PFSK-1 (cell line): ENCODE data around the gene EMILIN2.

ENCODE experiments used
- FOXP2 ChIP-seq: optimal IDR thresholded peaks from 2 replicates; pipeline ENCODE3; 2011; ENCODE audit warnings: borderline replicate concordance, control low read depth, inconsistent platforms; ENCODE audit not compliant: insufficient read depth; ENCODE audit errors: extremely low read length, extremely low read depth
- POLR2AphosphoS5 ChIP-seq: IDR thresholded peaks from 2 replicates; pipeline ENCODE4 v1.6.1; 2012; ENCODE audit warnings: low read depth, mild to moderate bottlenecking, control low read depth, low read length, moderate library complexity
- REST ChIP-seq, 2 experiments: IDR thresholded peaks; 2 replicates each; pipeline versions ENCODE4 v1.6.1 to v1.8.0; 2011 to 2012; ENCODE audit warnings: low read depth in 2 of 2, low read length in 2 of 2, control low read depth in 1 of 2, inconsistent platforms in 1 of 2, mild to moderate bottlenecking in 1 of 2, moderate library complexity in 1 of 2; ENCODE audit not compliant: insufficient read depth in 1 of 2
- SIN3A ChIP-seq: IDR thresholded peaks from 2 replicates; pipeline ENCODE4 v1.6.1; 2012; ENCODE audit warnings: mild to moderate bottlenecking, low read length, moderate library complexity, borderline replicate concordance; ENCODE audit not compliant: insufficient read depth
- TAF1 ChIP-seq: IDR thresholded peaks from 2 replicates; pipeline ENCODE4 v1.6.1; 2012; ENCODE audit warnings: low read length, control low read depth, borderline replicate concordance; ENCODE audit not compliant: insufficient read depth

The EMILIN2 gene

DNA sequence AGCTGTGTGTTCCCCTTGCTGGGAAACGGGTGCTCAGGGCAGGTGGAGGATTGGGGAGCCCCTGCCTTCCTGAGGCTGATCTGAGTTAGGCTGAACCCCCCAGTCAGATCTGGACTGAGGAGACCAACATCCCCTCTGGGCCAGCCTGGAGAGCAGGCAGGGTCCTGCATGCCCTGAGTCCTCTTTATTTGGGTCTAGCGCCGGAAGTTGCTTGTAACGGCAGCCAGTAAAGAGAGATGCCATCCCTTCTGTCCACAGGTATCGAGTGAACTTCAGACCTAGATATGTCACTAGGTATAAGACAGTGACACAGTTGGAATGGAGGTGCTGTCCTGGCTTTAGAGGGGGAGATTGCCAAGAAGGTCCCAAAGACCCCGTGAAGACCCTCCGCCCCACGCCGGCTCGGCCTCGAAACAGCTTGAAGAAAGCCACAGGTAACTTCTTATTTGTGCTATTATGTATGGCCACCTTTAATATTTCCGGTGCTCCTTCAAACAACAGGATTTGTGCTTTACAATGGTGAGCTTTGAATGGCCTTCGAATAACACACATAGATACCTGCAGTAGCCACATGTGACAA is 38.0 kb downstream of the EMILIN2 start:
- TF ChIP-seq TAF1: no peak
- TF ChIP-seq SIN3A: no peak
- no peak for TF ChIP-seq REST (IDR thresholded peaks at IDR 0.05; ENCODE audit: insufficient read depth in 1 of 2, low read depth in 2 of 2, low read length in 2 of 2)
- no peak for TF ChIP-seq FOXP2
- TF ChIP-seq POLR2AphosphoS5: no peak

DNA sequence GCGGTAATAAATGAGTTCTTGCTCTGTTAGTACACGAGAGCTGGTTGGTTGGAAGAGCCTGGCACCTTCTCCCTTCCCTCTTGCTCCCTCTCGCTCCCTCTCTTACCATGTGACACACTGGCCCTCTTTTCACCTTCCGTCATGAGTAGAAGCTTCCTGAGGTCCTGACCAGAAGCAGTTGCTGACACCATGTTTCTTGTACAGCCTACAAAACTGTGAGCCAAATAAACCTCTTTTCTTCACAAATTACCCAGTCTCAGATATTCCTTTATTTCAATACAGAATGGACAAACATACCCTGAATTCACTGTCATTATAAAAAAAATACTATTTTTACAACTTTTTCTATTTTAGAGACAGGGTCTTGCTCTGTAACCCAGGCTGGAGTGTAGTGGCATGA is 40.7 kb downstream of the EMILIN2 start:
- TF ChIP-seq POLR2AphosphoS5: no peak
- TF ChIP-seq FOXP2: no peak
- no peak for TF ChIP-seq TAF1
- TF ChIP-seq SIN3A: no peak
- no peak for TF ChIP-seq REST (IDR thresholded peaks at IDR 0.05; ENCODE audit: insufficient read depth in 1 of 2, low read depth in 2 of 2, low read length in 2 of 2)

GRCh38 chr18:2889761-2890192 is 43.0 kb downstream of the EMILIN2 start:
- TF ChIP-seq TAF1: no peak

- TF ChIP-seq SIN3A (no peak), FOXP2 (no peak), POLR2AphosphoS5 (no peak), REST (IDR thresholded peaks at IDR 0.05; ENCODE audit: insufficient read depth in 1 of 2, low read depth in 2 of 2, low read length in 2 of 2) (no peak), TAF1 (no peak)
Measured at GRCh38 chr18:2890606-2891005, 43.8 kb downstream of the EMILIN2 start.

DNA sequence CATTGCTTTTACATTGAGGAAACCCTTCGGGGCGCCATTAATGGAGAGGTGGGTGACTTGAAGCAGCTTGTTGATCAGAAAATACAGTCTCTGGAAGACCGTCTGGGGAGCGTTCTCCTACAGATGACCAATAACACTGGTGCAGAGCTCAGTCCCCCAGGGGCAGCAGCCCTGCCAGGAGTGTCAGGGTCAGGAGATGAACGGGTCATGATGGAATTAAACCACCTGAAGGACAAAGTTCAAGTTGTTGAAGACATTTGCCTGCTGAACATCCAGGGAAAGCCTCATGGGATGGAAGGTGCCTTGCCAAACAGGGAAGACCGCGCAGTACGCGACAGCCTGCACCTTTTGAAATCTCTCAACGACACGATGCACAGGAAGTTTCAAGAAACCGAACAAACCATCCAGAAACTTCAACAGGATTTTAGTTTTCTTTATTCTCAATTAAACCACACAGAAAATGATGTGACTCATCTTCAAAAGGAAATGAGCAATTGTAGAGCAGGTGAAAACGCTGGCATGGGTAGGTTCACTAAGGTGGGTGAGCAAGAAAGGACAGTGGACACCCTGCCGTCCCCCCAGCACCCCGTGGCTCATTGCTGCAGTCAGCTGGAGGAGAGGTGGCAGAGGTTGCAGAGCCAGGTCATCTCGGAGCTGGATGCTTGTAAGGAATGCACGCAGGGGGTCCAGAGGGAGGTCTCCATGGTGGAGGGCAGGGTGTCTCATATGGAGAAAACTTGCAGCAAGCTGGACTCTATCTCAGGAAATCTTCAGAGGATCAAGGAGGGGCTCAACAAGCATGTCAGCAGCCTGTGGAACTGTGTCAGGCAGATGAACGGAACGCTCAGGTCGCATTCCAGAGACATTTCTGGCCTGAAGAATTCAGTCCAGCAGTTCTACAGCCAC is 45.0 kb downstream of the EMILIN2 start:
- TF ChIP-seq TAF1 (no peak), POLR2AphosphoS5 (no peak), SIN3A (no peak), FOXP2 (no peak), REST (IDR thresholded peaks at IDR 0.05; ENCODE audit: insufficient read depth in 1 of 2, low read depth in 2 of 2, low read length in 2 of 2) (no peak)
